ENCODE data around the gene METAP2. TPM values are rescaled to one million over a fixed set of nuclear protein-coding genes. Genes with fewer than 3 reads are reported as not detected.

METAP2 gene
- total RNA-seq, 1 donor from 2014 or later, result 56.3 TPM

DNA sequence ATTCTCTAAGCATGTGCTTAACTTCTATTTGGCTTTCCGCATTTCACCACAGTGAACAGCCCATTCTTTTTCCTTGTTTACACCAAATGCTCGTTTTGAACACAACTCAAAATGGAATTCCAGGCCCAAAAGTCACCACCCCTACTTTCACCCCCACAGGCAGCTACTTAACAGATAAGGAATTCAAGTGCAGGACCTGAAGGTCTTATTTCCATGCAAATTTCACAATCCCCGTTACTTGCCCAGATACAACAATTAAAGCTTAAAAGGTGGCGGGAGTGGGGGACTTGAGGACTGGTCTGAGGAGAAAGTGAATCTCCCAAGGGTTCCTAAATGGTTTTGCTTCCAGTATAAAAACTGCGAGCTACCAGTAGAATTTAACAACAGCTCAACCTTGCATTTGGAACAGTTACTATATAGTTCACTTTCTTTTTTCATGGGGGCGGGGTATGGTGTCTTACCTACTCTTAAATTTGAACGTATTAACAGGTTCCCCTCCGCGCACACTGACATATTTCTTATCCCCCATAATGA lies 73.6 kb downstream of the METAP2 start:
- no peak for FAIRE-seq
- no peak for DNase-seq (ENCODE audit: low spot score in 2 of 2)

DNA sequence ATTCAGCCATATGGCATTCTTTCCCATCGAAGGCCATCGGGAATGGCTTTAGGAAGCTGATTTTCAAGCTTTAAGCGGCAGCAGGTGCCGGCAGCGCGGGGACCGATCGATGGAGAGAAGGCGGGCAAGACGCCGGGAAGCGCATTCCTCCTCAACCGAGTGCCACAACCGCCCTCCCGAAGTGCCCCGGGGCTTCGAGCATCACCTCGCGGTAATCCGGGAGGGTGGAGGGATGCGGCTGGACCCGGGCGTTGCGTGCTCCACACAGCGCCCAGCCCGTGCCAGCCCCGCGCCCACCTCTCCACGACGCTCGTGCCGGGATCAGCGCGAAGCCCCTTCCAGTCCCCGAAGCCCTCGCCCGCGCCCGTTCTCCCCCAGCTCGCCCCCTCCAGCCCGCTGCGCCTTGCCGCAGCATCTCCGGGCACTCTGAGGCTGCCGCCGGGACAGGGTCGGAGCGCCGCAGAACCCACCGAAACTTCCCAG lies 74.1 kb downstream of the METAP2 start:
- FAIRE-seq (no peak), DNase-seq (ENCODE audit: low spot score in 2 of 2) (peak; percentile 31 to 36)

DNA sequence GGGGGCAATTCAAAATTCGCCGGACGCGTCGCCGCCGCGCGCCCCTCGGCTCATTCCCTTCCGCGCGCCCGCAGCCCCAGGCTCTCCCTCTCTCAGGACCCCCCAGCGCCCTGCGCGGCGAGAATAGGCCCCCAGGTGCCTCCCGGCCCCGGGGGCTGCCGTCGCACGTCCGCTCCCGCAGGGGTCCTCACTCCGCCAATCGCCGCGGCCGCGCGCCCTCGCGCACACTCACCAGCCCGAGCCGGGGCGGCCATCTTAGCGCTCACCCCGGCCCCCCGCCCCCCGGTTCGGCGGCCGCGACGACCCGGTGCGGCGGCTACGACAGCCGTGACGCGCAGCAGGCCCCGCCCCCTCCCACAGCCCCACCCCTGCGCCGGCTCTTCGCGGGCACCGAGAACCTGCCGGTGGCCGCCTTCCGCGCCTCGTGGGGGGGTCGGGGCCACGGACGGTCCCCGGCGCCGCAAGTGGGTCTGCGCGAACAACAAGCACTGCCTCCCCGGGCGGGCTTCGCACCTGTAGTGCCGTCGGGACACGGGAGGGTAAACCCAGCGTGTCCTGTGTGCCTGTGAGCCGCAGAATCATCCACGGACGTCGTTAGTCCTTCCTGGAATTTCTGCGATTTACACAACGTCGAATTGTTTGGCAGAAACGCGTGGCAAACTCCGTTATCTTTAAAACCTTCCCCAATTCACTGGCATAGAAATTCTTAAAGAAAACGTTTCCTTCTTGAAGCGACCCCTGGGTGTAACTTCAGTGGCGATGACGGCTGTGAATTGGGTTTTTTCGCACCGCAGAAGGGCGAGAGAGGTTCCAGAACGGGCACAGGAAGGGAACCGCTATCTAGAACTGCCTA lies 74.8 kb downstream of the METAP2 start:
- DNase-seq (ENCODE audit: low spot score in 2 of 2), result peak; percentile 84 to 89
- FAIRE-seq, result no peak

DNA sequence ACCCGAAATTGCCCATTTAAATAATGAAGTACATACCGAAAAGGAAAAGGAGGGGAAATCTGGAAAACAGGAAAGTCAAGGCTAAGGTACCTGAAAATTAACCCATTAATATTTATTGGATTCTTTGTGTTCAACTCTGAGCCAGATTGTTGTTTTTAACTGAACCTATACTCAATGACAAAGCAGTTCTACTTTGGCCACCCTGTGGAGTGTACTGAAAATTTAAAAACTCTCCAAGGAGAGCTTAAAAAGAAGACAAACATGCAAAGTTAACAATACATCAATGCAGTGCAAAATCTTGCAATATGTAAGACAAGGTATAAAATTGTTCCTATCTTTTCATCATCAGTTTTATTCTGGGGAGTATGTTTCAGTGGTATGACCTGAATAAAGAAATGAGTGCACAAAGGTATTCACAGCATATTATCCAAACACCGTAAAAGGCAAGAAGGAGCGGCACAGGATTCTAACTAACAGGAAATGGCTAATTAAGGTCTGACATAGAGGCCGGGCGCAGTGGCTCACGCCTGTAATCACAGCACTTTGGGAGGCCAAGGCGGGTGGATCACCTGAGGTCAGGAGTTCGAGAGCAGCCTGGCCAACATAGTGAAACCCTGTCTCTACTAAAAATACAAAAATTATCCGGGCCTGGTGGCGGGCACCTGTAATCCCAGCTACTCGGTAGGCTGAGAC lies 75.6 kb downstream of the METAP2 start:
- FAIRE-seq (no peak), DNase-seq (ENCODE audit: low spot score in 2 of 2) (no peak)

DNA sequence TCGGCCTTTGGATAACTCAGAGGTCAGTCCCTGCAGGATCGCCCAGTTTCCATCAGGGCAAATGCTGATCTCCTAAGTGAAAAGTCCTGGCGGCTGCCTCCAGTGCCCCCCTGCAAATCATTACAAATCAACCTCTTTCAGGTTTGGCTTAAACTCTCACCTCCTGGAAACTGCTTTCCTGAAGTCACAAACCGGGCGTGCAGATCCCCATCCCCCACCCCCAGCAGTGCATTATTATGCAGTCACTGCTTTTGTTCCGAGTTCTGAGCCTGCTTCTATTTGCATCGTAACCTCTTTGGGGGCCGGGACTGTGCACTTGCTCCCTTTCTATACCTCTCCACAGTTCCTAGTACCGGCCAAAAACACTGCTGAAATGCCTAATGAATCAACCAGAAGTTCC lies 77.4 kb downstream of the METAP2 start, which contains the start of gene USP44:
USP44 (minus strand) TSS at position 172 of the 400 bp plus-strand sequence. CDS start 17,220 bp downstream, outside the sequence.
- FAIRE-seq (no peak), DNase-seq (ENCODE audit: low spot score in 2 of 2) (no peak)

DNA sequence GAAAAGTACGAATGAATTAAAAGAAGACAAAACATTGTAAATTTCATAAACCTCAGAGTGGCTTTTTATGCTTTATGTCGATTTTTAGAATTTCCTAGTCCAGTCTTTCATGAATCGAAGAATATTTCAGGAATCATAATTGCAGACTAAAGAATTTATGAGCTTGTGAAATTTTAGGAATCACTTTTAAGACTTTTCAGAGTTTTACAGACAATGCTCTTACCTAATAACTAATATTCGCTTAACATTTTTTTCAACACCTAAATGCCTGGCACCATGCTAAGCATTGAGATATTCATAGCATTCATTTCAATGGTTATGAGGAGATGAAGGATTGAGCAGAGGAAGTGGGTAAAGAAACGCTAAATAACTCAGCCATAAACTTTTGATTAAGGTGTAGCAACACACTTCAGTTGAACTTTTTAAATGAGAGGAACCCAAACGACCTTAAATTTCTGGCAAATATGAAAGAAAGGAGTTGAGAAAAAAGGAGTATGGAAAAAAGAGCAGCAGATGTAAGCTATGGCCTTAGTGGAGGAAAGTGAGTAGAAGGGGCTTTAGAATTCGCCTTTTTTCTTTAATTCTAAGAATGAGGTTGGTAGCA lies 78.1 kb downstream of the METAP2 start:
- DNase-seq (ENCODE audit: low spot score in 2 of 2), result no peak
- no peak for FAIRE-seq

DNA sequence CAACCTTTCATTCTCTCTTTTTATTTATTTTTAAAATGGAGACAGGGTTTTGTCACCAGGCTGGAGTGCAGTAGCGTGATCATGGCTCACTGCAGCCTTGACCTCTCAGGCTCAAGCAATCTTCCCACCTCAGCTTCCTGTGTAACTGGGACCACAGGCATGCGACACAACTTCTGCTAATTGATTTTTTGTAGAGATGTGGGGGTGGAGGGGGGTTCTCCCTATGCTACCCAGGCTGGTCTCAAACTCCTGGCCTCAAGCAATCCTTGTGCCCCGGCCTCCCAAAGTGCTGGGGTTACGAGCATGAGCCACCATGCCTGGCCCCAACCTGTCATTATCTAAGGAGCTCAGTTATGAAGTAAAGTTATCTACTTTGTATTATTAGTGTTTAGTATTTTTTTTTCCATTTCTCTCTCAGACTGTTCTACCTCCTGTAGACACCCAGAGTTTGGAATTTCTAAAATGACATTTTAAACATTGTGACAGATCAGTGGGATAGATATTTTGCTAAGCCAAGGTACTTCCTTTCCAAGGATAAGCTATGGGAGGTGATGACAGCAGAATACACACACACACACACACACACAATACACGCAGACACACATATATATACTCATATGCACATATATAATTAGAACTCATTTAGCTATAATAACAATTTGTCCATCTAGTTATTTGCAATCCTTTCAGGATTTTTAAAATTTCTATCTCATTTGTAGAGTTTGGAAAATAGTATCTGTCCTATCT lies 79.4 kb downstream of the METAP2 start:
- FAIRE-seq, result no peak
- no peak for DNase-seq (ENCODE audit: low spot score in 2 of 2)

DNA sequence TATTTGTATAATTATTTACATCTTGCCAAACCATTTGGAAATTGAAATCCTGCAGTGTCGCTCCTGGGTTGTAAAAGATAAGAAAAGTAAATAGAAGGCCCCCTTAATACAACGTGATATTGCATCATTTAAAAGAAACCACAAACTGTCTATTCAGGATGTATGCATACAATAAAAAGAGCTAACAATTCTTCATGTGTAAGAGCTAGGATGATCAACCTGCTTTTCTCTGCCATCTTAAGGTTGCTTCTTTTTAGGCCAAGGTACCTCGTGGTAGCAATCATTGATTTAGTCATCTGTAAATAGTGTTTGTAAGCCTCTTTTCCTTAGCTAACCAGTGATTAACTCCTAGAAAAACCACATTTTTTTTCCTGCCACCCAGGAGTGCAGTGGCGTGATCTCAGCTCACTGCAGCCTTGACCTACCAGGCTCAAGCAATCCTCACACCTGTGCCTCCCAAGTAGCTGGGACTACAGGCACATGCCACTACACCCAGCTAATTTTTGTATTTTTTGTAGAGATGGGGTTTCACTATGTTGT lies 80.7 kb downstream of the METAP2 start:
- DNase-seq (ENCODE audit: low spot score in 2 of 2) (no peak), FAIRE-seq (no peak)

DNA sequence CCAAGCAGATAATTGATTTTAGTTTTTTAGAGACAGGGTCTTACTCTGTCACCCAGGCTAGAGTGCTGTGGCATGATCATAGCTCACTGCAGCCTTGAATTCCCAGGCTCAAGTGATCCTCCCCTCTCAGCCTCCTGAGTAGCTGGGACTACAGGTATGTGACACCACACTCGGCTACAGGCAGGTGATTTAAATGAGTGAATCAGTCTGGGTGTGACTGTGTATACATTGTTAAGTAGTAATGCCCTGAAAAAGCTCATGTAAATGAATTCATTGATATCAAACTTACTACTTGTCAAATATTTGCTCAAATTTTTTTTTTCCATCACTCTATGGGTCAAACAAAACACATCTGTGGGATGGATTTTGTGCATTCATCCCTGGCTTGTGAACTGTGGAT lies 83.7 kb downstream of the METAP2 start:
- no peak for DNase-seq (ENCODE audit: low spot score in 2 of 2)
- FAIRE-seq, result no peak

Small RNA genes lying within 50 kb of the gene (small RNA-seq; reads per million reads assigned to genes)
- gene RNU6-735P, result not detected

Other genes starting within 250 kb of the METAP2 start
- 3.7 TPM for gene USP44, start 77.3 kb downstream of the METAP2 start, total RNA-seq

All from frontal cortex (tissue), 4 donors.